22Rv1 (cell line): ENCODE results near the gene RNF20.

Experiments used
- CTCF ChIP-seq: fragments of 450-650 bp; IDR thresholded peaks from 2 replicates; pipeline ENCODE4 v1.5.1; 2017; ENCODE audit warnings: mild to moderate bottlenecking
- ZFX ChIP-seq: fragments of 450-650 bp; IDR thresholded peaks from 2 replicates; pipeline ENCODE4 v1.6.1; 2017; ENCODE audit warnings: antibody characterized with exemption, borderline replicate concordance

- TF ChIP-seq CTCF (no peak), ZFX (no peak)
These were observed 19.6 kb upstream of the RNF20 start for GRCh38 chr9:101514071-101514470.
